Tongue (tissue), 1 donor: ENCODE data around the gene QDPR. TPM values are rescaled to one million over a fixed set of nuclear protein-coding genes. Genes with fewer than 3 reads are reported as not detected.

Source experiments
- total RNA-seq: library from RNA; depleted of rRNA; stranded (reverse); fragments of >200 nt; gene quantifications from one replicate; pipeline ENCODE4 v1.2.3, GENCODE V29; 2014

Gene QDPR
- total RNA-seq, 1 donor from 2014 or later: 49.9 TPM

Other genes starting within 250 kb of the QDPR start
- not detected for gene CLRN2, start 3.1 kb upstream of the QDPR start, total RNA-seq
- 97.5 TPM for gene LAP3, start 65.1 kb upstream of the QDPR start, total RNA-seq
- gene MED28, start 102.6 kb upstream of the QDPR start, total RNA-seq: 15.4 TPM